Measurements from ENCODE around the gene MGAT1.
"Not testable (repeated sequence)": the region's sequence is repeated elsewhere in the genome, so short reads cannot be mapped to it uniquely, and the experiment has no call there.

MGAT1 gene

GRCh38 chr5:180785121-180785781, 17.4 kb downstream of the MGAT1 start:
- DNase-seq (ENCODE audit: low spot score): no peak

- DNase-seq (ENCODE audit: low spot score): no peak
Measured at GRCh38 chr5:180784497-180785097, 18.0 kb downstream of the MGAT1 start.

- DNase-seq (ENCODE audit: low spot score): no peak
Measured at GRCh38 chr5:180783340-180784052, 19.1 kb downstream of the MGAT1 start.

GRCh38 chr5:180782748-180783147, 19.9 kb downstream of the MGAT1 start:
- DNase-seq (ENCODE audit: low spot score): no peak

- not testable (repeated sequence) for DNase-seq (ENCODE audit: low spot score)
Measured at GRCh38 chr5:180781900-180782326, 20.7 kb downstream of the MGAT1 start.

- no peak for DNase-seq (ENCODE audit: low spot score)
Measured at GRCh38 chr5:180779985-180780610, 22.5 kb downstream of the MGAT1 start.

- no peak for DNase-seq (ENCODE audit: low spot score)
Measured at GRCh38 chr5:180777475-180777874, 25.1 kb downstream of the MGAT1 start.

- DNase-seq (ENCODE audit: low spot score): no peak
Measured at GRCh38 chr5:180776376-180776775, 26.2 kb downstream of the MGAT1 start.

- no peak for DNase-seq (ENCODE audit: low spot score)
Measured at GRCh38 chr5:180775624-180776023, 27.0 kb downstream of the MGAT1 start.

GRCh38 chr5:180771839-180772238, 30.8 kb downstream of the MGAT1 start:
- no peak for DNase-seq (ENCODE audit: low spot score)

GRCh38 chr5:180769821-180770220, 32.8 kb downstream of the MGAT1 start:
- no peak for DNase-seq (ENCODE audit: low spot score)

GRCh38 chr5:180755601-180756000, 47.0 kb downstream of the MGAT1 start:
- DNase-seq (ENCODE audit: low spot score): no peak

- no peak for DNase-seq (ENCODE audit: low spot score)
Measured at GRCh38 chr5:180744253-180744652, 58.4 kb downstream of the MGAT1 start.

GRCh38 chr5:180742727-180743126, 59.9 kb downstream of the MGAT1 start:
- no peak for DNase-seq (ENCODE audit: low spot score)

- not testable (repeated sequence) for DNase-seq (ENCODE audit: low spot score)
Measured at GRCh38 chr5:180740953-180741352, 61.7 kb downstream of the MGAT1 start.

- no peak for DNase-seq (ENCODE audit: low spot score)
Measured at GRCh38 chr5:180739958-180740357, 62.6 kb downstream of the MGAT1 start, which contains the start of gene OR2Y1. Gene OR2Y1 (minus strand): TSS chr5:180740058. CDS start chr5:180740058, 0 bp downstream.

GRCh38 chr5:180739271-180739670, 63.3 kb downstream of the MGAT1 start:
- no peak for DNase-seq (ENCODE audit: low spot score)

- no peak for DNase-seq (ENCODE audit: low spot score)
Measured at GRCh38 chr5:180736536-180736935, 66.1 kb downstream of the MGAT1 start.

Data from HuH-7.5 (cell line).